Activated CD4-positive, CD25-positive, alpha-beta regulatory T cell (primary cell): ENCODE data around the gene PHTF2.
"Not testable (repeated sequence)": the region's sequence is repeated elsewhere in the genome, so short reads cannot be mapped to it uniquely, and the experiment has no call there.

Source experiments
- DNase-seq, 4 experiments: peaks; one replicate each; lab custom pipeline; 2025; lab: John Stamatoyannopoulos, UW

Gene PHTF2

DNA sequence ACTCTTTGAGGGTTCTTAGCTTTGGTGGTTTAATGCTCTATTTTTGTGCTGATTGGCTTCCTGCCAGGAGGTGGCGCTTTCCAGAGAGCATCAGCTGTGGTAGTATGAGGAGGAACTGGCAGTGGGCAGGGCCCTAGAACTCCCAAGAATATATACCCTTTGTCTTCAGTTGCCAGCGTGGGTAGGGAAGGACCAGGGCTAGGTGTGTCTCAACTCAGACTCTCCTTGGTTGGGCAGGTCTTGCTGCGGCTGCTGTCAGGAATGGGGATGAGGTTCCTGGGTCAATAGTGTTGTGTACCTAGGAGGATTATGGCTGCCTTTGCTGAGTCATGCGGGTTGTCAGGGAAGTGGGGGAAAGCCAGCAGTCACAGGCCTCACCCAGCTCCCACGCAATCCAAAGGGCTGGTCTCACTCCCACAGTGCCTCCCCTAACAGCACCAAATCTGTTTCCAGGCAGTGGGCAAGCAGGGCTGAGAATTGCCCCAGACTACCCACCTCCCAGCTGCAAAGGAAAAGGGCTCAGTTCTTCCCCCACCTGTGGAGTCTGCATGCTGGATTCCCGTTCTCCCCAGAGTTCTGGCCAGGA, 191.5 kb downstream of the PHTF2 start:
- no peak for DNase-seq

DNA sequence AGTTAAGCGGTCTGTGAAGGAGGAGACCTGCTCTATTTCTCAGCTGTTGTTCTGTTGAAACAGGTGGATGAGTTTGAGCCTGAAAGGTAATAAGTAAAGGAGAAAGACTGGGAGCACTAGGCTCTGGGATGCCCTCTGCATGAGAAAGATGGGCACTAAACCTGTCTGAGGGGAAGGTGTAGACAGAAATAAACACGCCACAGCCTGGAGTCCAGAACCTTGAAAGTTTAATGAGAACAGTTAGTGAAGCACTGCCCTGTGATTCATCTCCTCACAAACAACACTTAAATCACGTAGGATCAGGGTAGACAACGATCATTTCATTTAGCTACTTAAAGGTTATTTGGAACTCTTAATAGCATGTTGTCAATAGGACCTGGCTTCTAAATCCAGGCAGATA, 193.1 kb downstream of the PHTF2 start:
- no peak for DNase-seq

DNA sequence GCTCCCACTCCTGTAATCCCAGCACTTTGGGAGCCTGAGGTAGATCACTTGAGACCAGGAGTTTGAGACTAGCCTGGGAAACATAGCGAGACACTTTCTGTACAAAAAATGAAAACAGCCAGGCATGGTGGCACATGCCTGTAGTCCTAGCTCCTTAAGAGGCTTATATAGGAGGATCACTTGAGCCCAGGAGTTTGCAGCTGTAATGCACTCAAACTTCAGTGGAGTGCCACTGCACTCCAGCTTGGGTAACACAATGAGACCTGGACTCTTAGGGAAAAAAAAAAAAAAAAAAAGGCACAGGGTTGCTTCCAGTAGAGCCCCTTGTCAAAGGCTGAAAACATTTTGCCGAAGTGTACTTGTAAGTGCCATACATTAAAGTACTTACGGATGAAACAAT, 195.3 kb downstream of the PHTF2 start:
- DNase-seq = no peak

DNA sequence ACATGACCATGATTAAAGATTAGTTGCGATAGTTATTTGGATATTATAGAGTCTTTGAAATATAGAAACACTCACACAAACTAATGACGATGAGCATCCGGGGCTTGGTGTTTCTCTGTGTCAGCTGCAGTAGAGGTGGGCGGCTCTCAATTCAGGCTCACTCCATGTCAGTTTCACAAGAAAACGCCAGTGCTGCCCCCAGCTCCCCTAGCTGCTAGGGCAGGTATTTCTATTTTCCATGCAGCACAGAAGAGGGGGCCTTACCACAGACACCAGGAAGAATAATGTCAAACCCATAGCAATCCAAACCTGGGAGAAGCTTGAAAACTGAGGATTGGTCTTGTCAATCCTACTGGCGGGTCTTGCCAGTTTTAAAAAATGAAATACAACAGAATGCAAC, 197.1 kb downstream of the PHTF2 start:
- no peak for DNase-seq

DNA sequence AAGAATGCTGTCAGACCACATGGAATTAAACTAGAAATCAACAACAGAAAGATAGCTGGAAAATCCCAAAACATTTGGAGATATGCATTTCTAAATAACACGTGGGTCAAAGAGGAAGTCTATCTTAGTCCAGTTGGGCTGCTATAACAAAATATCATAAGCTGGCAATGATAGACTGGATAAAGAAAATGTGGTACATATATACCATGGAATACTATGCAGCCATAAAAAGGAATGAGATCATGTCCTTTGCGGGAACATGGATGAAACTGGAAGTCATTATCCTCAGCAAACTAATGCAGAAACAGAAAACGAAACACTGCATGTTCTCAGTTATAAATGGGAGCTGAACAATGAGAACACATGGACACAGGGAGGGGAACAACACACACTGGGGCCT, 200.6 kb downstream of the PHTF2 start:
- DNase-seq = not testable (repeated sequence)

DNA sequence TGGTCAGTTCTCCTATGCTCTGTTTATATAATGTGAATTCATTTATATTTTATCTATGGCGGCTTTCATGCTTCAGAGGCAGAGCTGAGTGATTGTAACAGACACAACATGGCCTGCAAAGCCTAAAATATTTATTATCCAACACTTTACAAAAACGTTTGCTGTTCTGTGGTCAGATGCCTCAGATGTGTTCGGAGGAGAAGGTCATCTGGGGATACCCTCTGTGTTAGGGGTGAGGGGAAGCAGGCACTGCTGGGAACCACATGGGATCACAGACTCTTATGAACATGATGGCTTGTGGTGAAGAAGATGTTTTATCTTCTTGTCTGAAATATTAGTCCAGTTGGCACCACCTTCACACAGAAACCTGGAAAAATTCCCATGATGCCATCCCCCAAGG, 203.4 kb downstream of the PHTF2 start:
- DNase-seq = no peak

DNA sequence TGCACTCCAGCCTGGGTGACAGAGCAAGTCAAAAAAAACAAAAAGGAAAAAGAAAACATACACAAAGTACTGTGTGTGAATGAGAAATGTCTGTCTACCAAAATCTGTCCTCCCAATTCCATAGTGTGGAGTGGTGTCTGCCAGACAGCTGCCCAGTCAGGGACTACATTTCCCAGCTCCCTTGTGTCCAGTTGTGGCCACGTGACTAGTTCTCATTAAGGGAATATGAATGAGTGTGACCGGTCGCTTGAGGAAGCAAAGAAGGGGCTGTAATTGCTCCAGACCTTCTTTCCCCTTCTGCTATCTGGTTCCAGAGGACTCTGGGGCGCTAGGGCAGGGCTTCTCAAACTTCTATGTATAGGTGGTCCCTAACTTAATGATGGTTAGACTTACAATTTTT, 204.1 kb downstream of the PHTF2 start:
- no peak for DNase-seq

- DNase-seq = no peak
These were observed 207.6 kb downstream of the PHTF2 start for GRCh38 chr7:78006063-78006755.
